ENCODE data around the gene ASCC3.
"Not testable (repeated sequence)": the region's sequence is repeated elsewhere in the genome, so short reads cannot be mapped to it uniquely, and the experiment has no call there.

ASCC3 gene

DNA sequence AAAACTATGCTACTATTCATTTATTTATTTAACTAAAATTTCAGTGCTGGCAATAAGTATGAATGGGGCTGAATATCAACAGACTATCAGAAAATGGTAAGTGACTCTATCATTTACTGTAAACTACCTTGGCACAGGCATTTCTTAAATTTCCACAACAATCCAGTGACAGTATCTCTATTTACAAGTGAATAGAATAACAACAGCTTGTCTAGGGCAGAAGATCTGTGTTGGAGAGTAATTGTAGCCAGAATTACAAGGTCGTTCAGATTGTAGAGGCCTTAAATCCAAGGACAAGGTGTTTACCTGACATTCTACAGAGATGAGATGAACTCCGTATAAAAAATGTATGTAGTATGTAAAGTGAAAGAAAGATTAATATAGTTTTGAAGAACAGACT lies 222.6 kb downstream of the ASCC3 start:
- no peak for DNase-seq (ENCODE audit: low spot score)

DNA sequence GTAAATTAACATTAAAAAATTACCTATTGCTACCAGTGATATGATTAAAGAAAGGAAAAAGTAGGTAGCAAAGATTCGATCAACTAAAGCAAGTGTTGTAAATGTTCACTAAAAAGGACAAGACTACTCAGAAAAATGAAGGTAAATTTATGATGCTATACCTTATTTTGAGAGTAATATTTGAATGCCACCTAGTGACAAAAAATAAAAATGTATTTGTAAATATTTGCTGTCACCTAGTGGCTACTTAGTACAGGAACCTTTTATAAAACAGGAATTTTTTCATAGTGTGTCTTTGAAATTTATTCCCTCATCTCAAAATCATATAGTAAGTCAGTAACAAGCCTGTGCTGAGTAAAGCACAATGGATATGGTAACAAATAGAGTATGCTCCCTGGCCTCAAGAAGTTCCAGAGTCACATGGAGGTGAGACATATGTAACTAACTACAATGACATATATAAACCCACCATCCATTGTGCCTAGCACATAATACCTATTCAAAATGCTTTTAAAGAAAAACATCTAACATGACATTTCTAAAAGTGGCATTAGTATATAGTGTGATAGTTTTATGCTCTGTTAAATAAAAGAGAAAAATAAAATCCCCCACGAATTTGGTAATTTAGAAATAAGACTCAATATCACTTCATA lies 223.3 kb downstream of the ASCC3 start:
- no peak for DNase-seq (ENCODE audit: low spot score)

DNA sequence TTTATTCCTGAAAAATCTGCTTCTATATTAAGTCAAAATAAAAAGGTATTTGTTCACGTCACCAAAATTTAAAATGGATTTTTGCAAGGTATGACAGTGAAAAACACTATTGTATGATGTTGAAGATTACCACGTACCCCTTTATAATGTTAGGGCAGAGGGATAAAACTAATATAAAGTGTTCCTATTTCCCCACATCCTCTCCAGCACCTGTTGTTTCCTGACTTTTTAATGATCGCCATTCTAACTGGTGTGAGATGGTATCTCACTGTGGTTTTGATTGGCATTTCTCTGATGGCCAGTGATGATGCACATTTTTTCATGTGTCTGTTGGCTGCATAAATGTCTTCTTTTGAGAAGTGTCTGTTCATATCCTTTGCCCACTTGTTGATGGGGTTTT lies 240.0 kb downstream of the ASCC3 start:
- DNase-seq (ENCODE audit: low spot score) = not testable (repeated sequence)

DNA sequence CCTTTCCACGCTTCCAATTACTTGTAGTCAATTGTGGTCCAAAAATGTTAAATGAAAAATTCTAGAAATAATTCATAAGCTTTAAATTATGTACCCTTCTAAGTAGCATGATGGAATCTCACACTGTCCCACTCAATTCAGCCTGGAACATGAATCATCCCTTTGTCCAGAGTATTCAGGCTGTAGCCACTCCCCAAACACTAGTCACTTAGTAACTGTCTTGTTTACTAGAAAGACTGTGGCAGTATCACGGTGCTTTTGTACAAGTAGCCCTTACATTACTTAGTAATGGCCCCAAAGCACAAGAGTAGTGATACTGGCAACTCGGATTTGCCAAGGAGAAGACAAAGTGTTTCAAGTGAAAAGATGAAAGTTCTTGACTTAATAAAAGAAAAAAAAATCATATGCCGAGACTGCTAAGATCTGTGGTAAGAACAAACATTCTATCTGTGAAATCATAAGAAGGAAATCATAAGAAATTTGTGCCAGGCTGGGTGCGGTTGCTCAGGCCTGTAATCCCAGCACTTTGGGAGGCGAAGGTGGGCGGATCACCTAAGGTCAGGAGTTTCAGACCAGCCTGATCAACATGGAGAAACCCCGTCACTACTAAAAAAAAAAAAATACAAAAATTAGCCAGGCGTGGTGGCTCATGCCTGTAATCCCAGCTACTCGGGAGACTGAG lies 247.9 kb downstream of the ASCC3 start:
- DNase-seq (ENCODE audit: low spot score) = no peak

DNA sequence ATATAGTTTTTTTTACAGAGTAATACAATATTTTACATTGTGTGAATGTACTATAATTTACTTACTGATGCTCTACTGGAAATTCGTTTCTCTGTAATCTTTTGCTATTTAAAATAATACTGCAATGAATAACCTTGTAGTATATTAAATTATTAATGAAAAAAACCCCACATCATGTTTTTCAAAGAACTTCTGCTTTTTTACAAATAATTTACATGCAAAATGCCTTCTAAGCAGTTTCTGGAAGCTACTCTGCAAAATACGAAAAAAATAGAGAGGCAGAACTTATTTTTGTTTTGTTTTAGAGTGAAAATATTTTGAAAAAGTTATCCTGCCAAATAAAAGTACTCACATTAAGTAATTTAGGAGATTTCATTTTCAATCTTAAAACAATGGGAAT lies 250.6 kb downstream of the ASCC3 start:
- DNase-seq (ENCODE audit: low spot score) = no peak

DNA sequence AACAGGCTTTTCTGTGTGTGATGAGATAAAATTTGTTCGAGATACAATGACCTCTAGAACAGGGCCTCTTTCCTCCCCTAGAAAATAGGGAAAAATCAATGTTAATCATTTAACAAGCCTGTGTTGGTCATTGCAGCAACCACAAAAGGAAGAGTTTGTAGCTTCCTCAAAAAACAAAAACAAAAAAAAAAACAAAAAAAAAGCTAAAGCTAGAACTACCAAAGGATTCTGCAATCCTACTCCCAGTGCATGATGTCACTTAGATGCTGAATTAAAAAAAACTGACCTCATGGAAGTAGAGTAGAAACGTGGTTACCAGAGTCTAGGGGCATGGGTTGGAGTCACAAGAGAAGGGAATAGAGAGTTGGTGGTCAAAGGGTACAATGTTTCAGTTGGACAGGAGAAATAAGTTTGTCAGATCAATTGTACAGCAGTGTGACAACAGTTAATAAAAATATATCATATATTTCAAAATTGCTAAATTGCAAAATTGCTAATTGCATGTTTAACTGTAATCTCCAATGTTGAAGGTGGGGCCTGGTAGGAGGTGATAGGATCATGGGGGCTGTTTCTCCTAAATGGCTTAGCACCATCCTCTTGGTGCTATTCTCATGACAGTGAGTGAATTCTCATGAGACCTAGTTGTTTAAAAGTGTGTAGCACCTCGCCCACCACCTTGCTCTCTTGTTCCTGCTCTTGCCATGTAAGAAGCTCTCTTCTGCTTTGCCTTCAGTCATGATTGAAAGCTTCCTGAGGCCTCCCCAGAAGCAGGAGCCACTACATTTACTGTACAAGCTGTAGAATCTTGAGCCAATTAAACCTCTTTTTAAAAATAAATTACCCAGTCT lies 253.0 kb downstream of the ASCC3 start:
- no peak for DNase-seq (ENCODE audit: low spot score)

DNA sequence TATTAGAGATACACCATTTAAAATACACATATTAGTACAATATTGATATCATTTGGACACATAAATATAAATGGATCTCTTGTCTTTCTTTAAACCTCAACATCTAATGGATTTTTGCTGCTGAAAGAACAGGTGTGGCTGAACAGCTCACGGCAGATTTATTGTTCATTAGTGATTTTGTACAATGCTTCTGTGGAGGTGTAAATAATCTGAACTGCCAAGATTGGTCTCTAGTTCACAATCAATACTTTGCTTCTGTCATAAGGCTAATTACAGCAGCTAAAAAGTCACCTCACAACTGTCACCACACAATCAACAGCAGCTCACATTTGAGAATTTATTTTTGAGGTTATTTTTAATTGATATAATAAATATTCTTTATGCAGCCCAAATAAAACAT lies 254.4 kb downstream of the ASCC3 start:
- no peak for DNase-seq (ENCODE audit: low spot score)

DNA sequence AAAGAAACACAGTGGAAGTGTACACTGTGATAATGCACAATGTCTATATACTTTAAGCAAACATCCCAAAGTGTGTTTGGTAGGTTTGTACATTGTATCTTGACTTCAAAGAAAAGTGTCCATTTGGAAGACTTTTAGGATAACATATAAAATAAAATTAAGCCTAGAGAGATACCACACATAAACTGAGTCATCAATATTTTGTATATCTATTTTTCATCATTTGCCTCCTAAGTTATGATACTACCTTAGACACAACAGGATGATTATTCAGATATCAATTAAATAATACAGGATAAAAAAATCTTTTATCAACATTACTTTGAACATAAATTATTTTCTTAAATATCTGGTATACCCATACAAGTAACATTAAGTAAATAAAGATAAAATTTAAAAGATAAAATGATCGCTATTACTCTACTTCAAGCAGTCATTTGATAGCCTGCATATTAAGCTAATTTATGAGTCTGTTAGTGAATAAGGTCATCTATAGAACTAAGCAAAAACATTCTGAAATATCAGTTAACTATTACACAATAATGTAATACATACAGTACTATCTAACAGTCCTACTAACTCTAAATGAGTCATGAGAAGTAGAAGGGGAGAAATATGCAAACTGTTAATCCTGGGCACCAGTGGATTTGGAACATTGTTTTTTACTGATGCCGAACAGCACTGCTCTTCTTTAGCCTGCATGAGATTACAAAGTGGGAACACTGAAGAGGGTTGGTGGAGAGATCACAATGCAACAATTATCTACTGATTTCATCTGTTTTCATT lies 258.0 kb downstream of the ASCC3 start:
- DNase-seq (ENCODE audit: low spot score) = no peak

DNA sequence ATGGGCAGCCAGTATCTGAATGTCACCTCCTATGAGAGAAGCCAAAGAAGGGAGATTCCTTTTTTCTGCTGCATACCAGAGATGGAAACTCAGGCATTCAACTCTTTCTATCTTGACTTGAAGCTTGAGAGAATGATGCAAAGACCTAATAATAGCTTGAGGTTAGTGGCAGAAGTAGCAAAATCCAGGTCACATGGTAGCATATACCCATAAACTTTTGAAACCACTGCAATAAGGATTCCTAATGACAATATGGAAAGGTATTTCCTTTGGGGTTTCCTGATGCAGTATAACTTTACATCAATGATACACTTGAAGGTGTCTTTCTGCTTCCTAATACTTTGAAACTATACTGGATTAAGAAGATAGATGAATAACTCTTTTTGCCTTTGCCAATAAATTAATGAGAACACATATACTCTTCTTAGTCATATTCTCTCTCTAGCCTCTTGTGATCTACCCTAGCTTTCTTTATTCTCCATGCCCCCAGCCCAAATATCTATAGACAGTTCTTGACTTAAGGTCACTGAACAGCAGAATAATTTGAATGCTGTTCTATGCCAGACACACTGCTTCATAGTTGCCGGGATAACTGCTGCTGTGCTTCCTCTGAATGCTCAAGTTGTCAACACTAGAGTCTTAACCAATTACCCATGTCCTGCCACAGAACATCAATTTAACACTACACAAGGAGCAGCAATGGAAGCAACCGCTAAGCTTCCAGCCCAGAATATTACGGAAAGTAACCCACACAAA lies 260.9 kb downstream of the ASCC3 start:
- DNase-seq (ENCODE audit: low spot score) = no peak

DNA sequence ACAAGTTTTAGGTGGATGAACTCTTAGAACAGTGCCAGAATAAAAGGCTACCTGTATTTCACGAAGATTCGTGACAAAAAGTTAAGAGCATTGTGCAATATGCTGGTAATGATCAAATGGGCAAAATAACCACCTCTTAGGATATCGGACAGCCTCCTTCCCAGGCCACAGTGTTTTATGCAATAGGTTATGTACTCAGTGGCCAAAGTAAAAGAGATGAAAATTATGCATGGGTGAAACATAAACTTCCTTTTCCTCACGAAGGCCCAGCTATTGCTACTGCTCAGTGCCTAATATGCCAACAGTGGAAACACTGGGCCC lies 262.8 kb downstream of the ASCC3 start:
- no peak for DNase-seq (ENCODE audit: low spot score)

DNA sequence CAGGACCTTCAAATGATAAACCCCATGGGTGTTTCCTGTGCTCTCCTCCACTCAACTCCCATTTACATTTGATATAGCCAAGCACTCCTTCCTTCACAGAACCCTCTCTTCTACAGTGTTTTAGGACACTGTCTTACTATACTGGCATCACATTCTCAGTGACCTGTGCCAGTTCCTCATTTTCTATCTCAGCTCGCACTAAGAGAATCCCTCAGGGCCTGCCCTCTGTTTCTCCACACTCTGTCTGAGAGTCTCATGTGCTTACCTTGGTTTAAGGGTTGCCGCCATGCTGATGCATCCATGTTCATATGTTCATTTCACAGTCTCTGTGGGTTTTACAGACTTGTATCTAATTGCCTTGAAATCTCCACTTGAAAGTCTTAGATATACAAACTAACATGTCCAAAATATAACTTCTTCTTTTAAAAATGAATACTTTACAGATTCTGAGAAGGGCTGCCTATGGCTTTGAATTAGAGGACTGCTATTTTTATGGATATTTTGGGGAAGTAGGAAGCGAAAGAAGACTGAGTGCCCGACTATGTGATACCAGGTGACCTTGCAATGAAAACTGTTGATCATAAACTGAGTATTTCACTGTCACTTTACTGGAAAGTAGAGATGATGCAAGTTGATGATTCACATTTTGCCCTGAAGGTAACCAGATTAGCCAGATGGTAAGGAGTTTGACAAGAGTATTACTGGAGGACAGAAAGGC lies 263.3 kb downstream of the ASCC3 start:
- no peak for DNase-seq (ENCODE audit: low spot score)

DNA sequence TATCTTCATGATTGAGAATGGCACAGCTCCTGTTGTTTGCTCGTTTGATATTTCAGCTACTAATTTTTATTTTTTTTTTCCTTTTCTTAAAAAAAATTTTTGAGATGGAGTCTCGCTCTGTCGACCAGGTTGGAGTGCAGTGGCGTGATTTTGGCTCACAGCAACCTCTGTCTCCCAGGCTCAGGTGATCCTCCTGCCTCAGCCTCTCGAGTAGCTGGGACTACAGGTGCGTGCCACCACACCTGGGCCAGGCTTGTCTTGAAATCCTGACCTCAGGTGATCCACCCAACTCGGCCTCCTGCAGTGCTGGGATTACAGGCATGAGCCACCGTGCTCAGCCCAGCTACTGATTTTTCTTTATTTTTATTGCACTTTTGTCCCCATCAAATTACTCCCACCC lies 266.2 kb downstream of the ASCC3 start:
- DNase-seq (ENCODE audit: low spot score) = no peak

DNA sequence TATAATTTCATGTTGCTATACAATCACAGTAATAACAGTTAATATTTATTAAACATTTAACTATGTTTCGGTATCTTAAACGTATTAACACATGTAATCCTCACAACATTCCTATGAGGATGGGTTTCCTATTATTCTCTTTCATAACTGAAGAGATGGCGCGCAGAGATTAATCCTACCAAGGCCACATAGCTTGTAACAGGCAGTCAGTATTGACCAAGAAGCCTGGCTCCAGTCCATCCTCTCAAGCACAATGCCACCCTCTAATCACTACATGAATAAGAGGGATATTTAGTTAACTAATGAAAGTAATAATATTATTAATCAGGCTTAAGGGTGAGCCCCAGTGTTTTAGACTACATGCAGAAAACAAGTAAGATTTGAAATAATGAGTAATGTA lies 266.7 kb downstream of the ASCC3 start:
- DNase-seq (ENCODE audit: low spot score) = no peak

DNA sequence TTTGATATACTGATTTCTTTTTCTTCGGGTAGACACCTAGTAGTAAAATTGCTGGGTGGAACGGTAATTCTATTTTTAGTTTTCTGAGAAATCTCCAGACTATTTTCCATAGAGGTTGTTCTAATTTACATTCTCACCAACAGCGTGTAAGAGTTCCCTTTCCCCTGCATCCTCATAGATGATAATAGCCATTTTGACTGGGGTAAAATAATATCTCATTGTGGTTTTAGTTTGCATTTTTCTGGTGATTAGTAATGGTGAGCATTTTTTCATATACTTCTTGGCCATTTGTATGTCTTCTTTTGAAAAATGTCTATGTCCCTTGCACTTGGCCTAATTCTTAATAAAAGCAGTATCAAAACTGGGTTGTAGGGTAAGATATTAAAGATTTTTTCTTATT lies 267.5 kb downstream of the ASCC3 start:
- no peak for DNase-seq (ENCODE audit: low spot score)

DNA sequence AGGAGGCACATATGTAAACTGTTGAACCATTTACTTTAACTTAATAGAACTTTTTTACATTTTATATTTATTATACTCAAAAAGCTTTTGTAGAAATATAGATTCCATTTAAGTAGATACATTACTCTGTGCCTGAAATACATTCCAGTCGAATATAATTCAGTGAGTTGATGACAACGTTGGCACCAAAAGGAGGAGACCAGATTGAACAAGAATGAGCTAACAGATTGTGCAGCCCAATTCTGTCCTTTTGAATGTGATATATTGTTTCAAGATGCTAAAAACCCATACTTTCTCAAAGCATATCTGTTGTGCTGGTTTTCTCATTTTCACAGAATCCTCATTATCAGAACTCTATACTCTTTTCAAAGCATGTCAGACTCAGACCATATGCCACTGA lies 269.0 kb downstream of the ASCC3 start:
- DNase-seq (ENCODE audit: low spot score) = no peak

DNA sequence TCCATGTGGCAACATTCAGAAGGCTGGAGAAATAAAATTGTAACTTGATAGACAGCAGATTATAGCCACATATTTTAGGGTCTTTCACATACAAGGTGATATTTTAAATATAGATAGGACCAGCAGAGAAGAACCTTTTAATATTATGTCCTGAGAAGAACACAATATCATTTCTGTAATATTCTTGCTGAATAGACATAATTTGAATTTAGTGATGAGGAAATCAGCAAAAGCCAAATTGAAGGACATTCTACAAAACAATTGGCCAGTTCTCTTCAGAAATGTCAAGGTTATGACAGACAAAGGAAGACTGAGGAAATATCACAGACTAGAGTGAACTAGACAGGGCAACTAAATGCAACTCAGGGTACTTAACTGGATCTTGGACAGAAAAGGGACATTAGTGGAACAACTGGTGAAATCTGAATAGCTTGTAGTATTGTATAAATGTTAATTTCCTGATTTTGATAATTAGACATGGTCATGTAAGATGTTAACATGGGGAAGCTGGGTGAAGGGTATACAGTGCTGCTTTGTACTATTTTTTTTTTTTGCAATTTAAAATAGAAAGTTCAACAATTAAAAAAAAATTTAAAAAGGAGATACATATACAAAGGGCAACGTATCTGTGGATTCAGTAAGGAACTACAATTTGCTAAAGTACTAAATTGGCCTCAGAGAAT lies 281.9 kb downstream of the ASCC3 start:
- DNase-seq (ENCODE audit: low spot score) = no peak

DNA sequence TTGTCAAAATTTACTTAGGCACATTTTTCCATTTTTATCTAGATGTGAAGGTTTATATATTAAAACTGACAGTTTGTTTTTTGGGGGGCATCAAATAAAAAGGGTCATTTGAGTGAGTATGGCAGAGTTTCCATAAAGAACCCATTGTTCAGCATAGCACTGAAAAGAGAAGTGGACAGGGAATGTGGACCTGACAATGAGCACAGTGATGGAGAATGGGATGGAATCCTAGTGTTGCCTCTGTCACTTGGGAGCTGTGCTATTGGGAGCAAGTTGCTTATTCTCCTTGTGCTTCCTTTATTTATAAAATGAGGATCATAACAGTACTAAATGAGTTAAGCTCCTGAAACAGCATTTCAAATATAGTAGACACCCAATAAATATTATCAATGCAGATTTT lies 285.7 kb downstream of the ASCC3 start:
- no peak for DNase-seq (ENCODE audit: low spot score)

DNA sequence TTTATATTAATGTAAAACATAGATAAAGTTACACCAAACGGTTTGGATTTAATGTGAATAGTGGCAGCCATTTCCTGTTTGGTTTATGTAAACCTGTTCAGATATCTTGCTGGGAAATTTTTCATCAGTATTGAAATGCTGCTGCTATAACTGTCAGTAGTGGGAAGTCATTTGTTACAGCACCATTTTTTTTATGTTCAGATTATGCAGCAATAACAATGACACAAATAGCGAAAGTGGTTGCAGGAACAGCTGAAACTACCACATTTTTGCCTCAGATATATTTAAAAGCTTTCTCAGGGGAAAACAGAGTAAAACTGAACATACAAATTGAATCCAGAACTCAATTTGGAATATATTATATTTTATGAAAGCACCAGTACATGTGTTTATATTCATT lies 287.6 kb downstream of the ASCC3 start:
- DNase-seq (ENCODE audit: low spot score) = no peak

DNA sequence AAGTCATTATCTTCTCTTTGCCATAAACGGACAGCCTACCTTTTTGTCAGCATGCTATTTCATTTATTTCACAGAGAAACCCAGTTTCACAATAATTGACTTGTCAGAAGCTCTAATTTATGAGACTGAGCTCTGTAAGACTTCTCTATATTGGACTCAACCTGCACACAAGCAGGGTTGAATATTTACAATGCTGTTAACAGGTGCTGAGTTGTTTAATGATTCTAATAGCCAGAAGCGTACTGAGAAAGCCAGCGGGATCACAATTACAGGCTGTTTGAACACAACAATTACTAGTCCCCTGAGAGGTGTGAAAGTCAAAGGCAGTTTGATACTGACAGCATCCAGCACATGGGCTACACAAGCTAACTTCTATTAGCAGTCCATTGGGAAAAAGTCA lies 288.2 kb downstream of the ASCC3 start:
- DNase-seq (ENCODE audit: low spot score) = no peak

DNA sequence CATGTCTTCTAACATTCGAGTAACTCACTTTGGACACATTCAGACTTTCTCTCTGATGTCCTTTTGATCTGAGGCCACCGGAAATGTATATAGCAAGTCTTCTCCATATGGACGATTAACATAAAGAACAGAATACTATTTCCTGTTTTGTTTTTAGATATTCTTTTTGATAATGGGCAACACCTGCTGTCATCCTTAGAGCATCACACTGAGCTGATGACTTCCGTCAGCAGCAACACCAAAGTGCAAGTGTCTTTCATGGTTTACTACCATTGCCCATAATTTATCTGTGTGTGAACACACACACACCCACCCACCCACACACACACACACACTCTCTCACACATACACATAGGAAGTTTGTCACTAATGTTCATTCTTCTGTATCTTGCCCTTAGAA lies 303.7 kb downstream of the ASCC3 start:
- no peak for DNase-seq (ENCODE audit: low spot score)

DNA sequence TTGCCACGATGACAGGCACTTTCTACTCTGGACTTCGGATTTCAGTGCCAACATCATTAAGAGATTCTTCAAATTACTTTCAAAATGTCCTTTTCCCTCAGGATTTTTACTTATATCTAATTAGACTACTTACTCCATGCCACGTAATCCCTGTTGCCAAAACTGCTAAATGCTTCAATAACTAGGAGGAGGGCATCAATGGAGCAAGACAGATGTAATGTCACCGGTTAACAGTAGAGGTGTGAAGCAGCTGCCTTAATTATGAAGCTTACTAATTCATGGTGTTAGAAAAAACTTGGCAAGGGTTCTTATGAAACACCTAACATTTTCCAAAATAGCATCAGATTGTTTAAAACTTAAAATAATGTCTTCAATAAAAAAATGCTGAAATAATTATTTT lies 305.2 kb downstream of the ASCC3 start:
- DNase-seq (ENCODE audit: low spot score) = no peak
